Tibial nerve (tissue), 4 donors: ENCODE measurements around the gene RTL5. TPM values are rescaled to one million over a fixed set of nuclear protein-coding genes. Genes with fewer than 3 reads are reported as not detected.

Source experiments
- DNase-seq, 2 donors: peaks; one replicate each; pipeline ENCODE4 v3.0.0-alpha.2; 2019; ENCODE audit warnings: low spot score in 2 of 2
- H3K27ac ChIP-seq, 4 donors: fragments of 200-600 bp; sonication (generic) in 3 of 4; one replicate each; pipeline ENCODE4 v1.5.1; 2017 to 2019; ENCODE audit warnings: mild to moderate bottlenecking in 1 of 4
- H3K27me3 ChIP-seq, 2 donors: fragments of 200-600 bp; sonication (generic) in 1 of 2; one replicate each; pipeline versions ENCODE4 v1.5.1 to v1.6.0; 2017 to 2019
- H3K36me3 ChIP-seq, 3 donors: fragments of 200-600 bp; sonication (generic); one replicate each; pipeline ENCODE4 v1.5.1; 2018 to 2019
- H3K4me1 ChIP-seq, 4 donors: fragments of 200-600 bp; sonication (generic) in 3 of 4; one replicate each; pipeline ENCODE4 v1.5.1; 2017 to 2019
- H3K4me3 ChIP-seq, 4 donors: fragments of 200-600 bp; sonication (generic) in 3 of 4; one replicate each; pipeline ENCODE4 v1.5.1; 2017 to 2019; ENCODE audit warnings: mild to moderate bottlenecking in 1 of 4, moderate library complexity in 1 of 4
- H3K9me3 ChIP-seq, 4 donors: fragments of 200-600 bp; sonication (generic) in 3 of 4; one replicate each; pipeline ENCODE4 v1.5.1; 2017 to 2019
- EP300 ChIP-seq, 2 donors: sonication (generic); formaldehyde crosslinking; IDR thresholded peaks; one replicate each; pipeline ENCODE4 v1.6.1; 2017; ENCODE audit warnings: antibody characterized with exemption in 2 of 2, mild to moderate bottlenecking in 1 of 2
- POLR2A ChIP-seq, 2 donors: fragments of 450-650 bp; IDR thresholded peaks; one replicate each; pipeline ENCODE4 v1.6.1; 2017; ENCODE audit warnings: antibody characterized with exemption in 2 of 2, mild to moderate bottlenecking in 2 of 2, moderate library complexity in 2 of 2
- WGBS, 2 donors: methylation state at CpG; one replicate each; pipeline ENCODE4 v1.1.5; 2018; 5-methylcytosine and 5-hydroxymethylcytosine counted together
- total RNA-seq, 4 donors: library from RNA; depleted of rRNA; stranded (reverse); fragments of >200 nt; gene quantifications; one replicate each; pipeline ENCODE4 v1.1.0, GENCODE V29; 2016
- TF ChIP-seq, protein P1 (sequence below), 5 experiments: fragments of 200-600 bp in 3 of 5; fragments of 450-650 bp in 2 of 5; sonication (generic) in 3 of 5; IDR thresholded peaks; one replicate each; pipeline ENCODE4 v1.5.1; 2016 to 2019; ENCODE audit warnings: antibody characterized with exemption in 5 of 5, mild to moderate bottlenecking in 3 of 5, moderate library complexity in 2 of 5

The RTL5 gene
- total RNA-seq, 4 donors from 2014 or later, result 6.5 to 14.7 (median 7.8) TPM

DNA sequence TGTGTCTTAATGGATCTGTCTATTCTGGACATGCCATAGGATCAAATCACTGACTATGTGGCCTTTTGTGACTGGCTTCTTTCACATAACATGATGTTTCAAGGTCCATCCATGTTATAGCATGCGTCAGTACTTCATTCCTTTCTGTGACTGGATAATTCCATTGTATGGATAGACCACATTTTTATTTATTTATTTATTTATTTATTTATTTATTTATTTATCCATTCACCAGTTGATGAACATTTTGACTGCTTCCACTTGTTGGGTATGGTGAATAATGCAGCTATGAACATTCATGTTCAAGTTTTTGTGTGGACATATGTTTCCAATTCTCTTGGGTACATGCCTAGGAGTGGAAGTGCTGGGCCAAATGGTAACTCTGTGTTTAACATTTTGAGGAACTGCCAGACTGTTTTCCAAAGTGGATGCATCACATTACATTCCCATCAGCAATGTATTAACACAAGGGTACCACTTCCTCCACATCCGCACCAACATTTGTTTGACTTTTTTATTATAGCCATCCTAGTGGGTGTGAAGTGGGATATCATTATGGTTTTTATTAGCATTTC is 14.0 kb downstream of the RTL5 start:
- Histone ChIP-seq H3K9me3 (no peaks in the 10 kb centered on the region), H3K4me1 (peaks cover 0 to 23% (median 9%) of the 10 kb centered on the region in 4 donors), H3K36me3 (no peaks in the 10 kb centered on the region), H3K27ac (no peak overlapping the region), H3K27me3 (no peaks in the 10 kb centered on the region), H3K4me3 (no peak overlapping the region)
- WGBS, 2 donors, result 96 to 100% methylated on average over 2 of the region's 2 CpGs
- no peak for DNase-seq
- TF ChIP-seq, protein P1, sequence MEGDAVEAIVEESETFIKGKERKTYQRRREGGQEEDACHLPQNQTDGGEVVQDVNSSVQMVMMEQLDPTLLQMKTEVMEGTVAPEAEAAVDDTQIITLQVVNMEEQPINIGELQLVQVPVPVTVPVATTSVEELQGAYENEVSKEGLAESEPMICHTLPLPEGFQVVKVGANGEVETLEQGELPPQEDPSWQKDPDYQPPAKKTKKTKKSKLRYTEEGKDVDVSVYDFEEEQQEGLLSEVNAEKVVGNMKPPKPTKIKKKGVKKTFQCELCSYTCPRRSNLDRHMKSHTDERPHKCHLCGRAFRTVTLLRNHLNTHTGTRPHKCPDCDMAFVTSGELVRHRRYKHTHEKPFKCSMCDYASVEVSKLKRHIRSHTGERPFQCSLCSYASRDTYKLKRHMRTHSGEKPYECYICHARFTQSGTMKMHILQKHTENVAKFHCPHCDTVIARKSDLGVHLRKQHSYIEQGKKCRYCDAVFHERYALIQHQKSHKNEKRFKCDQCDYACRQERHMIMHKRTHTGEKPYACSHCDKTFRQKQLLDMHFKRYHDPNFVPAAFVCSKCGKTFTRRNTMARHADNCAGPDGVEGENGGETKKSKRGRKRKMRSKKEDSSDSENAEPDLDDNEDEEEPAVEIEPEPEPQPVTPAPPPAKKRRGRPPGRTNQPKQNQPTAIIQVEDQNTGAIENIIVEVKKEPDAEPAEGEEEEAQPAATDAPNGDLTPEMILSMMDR (IDR thresholded peaks at IDR 0.05), result no peak
- TF ChIP-seq POLR2A (IDR thresholded peaks at IDR 0.05) (no peak), EP300 (IDR thresholded peaks at IDR 0.05) (no peak)

DNA sequence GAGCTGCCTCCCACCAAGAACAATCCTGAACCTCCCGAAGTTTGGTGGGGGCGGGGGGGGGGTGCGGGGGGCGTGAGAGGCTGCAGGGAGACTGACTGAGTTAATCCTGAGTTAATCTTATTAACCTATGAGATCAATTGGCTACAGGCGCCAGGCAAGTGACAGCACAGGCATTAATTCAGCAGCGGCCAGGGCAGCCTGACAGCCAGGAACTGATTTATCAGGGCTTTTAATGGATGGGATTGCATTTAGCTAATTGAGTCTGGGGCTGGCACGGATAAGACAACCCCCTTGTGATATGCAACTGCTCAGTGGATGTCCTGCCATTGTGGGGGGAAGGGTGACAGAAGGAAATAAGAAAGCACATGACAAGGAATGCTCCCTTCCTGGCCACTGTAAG is 16.3 kb downstream of the RTL5 start:
- 39 to 59% methylated on average over 4 to 7 of the region's 7 CpGs for WGBS, 2 donors
- no peaks in the 10 kb centered on the region for H3K36me3 ChIP-seq
- no peaks in the 10 kb centered on the region for H3K9me3 ChIP-seq
- no peak for DNase-seq
- no peak overlapping the region for H3K4me3 ChIP-seq
- no peak for TF ChIP-seq POLR2A (IDR thresholded peaks at IDR 0.05)
- TF ChIP-seq, protein P1 (IDR thresholded peaks at IDR 0.05), result no peak
- no peak for TF ChIP-seq EP300 (IDR thresholded peaks at IDR 0.05)
- H3K4me1 ChIP-seq, result peaks cover 0 to under 1% (median 0%) of the 10 kb centered on the region in 4 donors
- no peaks in the 10 kb centered on the region for H3K27me3 ChIP-seq
- H3K27ac ChIP-seq, result no peak overlapping the region

DNA sequence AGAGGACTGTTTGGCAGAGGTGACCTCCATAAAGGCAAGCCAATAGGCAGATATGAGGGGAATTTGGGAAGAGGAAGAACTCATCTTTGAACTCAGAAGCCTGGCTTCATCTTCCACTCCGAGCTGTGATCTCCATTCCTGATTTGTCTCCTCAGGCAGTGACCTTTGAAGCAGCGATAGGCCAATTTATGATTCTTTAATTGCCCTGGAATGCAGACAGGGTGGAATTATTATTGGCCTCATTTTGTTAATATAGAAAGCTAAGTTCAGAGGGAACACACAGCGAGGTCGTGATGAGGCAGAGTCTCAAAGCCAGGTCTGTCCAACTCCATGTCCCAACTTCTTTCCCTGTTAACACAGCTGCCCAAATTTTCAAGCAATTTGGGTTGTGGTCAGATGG is 16.9 kb downstream of the RTL5 start:
- Histone ChIP-seq H3K27ac (peak overlapping the region in 2 of 4 donors; percentile 11 to 44), H3K4me3 (no peak overlapping the region), H3K36me3 (no peaks in the 10 kb centered on the region), H3K4me1 (no peaks in the 10 kb centered on the region), H3K27me3 (no peaks in the 10 kb centered on the region), H3K9me3 (no peaks in the 10 kb centered on the region)
- DNase-seq, result no peak
- 29 to 64% methylated on average over 4 of the region's 4 CpGs for WGBS, 2 donors
- no peak for TF ChIP-seq EP300 (IDR thresholded peaks at IDR 0.05)
- TF ChIP-seq, protein P1 (IDR thresholded peaks at IDR 0.05), result no peak
- no peak for TF ChIP-seq POLR2A (IDR thresholded peaks at IDR 0.05)

DNA sequence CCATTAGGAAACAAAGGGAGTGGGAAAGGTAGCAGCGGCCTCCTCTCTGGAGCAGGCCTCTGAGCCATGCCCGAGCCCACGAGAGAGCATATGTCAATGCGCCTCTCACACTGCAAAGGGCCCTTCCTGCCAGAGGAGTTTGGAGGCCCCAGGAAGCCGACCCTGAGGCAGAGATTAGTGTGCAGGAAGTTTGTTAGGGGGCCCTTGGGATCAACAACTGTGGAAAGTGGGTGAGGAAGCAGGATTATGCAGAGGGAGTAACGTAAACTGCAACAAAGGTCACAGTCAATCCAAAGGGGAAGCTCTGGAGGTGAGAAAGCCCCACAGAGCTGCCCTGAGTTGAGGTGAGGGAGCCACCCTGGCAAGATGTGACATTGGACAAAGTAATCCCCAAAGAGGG is 17.4 kb downstream of the RTL5 start:
- WGBS, 2 donors, result 42 to 68% methylated on average over 6 of the region's 6 CpGs
- no peak for TF ChIP-seq POLR2A (IDR thresholded peaks at IDR 0.05)
- TF ChIP-seq, protein P1 (IDR thresholded peaks at IDR 0.05), result no peak
- no peak for TF ChIP-seq EP300 (IDR thresholded peaks at IDR 0.05)
- Histone ChIP-seq H3K27me3 (no peaks in the 10 kb centered on the region), H3K36me3 (no peaks in the 10 kb centered on the region), H3K27ac (peak overlapping the region in 2 of 4 donors; percentile 11 to 44), H3K9me3 (no peaks in the 10 kb centered on the region), H3K4me1 (no peaks in the 10 kb centered on the region), H3K4me3 (no peak overlapping the region)
- DNase-seq, result no peak

DNA sequence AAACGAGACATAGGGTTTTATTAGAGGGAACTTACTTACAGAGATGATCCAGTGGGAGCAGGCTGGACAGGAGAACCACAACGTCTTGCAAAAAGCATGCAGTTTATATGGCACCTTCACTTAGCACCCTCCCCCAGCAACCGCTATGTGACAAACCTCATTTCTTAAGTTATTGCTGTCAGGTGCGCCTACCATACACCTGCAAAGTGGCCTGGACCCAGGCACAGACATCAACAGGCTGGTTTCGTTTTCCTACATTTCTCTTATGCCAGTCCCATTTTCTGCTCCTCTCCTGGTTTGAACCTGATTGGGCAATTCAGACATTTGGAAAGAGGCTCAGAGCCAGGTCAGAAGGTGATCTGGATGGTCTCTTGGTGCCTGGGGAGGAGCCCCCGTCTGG is 18.3 kb downstream of the RTL5 start:
- Histone ChIP-seq H3K9me3 (no peaks in the 10 kb centered on the region), H3K27me3 (no peaks in the 10 kb centered on the region), H3K27ac (peak overlapping the region in 1 of 4 donors; percentile 2), H3K4me1 (no peaks in the 10 kb centered on the region), H3K36me3 (no peaks in the 10 kb centered on the region), H3K4me3 (no peak overlapping the region)
- no peak for DNase-seq
- WGBS, 2 donors, result 66 to 74% methylated on average over 5 to 6 of the region's 6 CpGs
- TF ChIP-seq EP300 (IDR thresholded peaks at IDR 0.05) (no peak), POLR2A (IDR thresholded peaks at IDR 0.05) (no peak)
- TF ChIP-seq, protein P1 (IDR thresholded peaks at IDR 0.05), result no peak
